Measurements from ENCODE around the gene HARS1. TPM values are rescaled to one million over a fixed set of nuclear protein-coding genes. Genes with fewer than 3 reads are reported as not detected.
A peak's percentile ranks its signal among the peaks of the same experiment; 100 is the strongest.

The HARS1 gene
- total and polyA plus RNA-seq, 2 of the 13 experiments (the other 11 are each of a cell fraction or from before 2014, with no cell fraction given): 36.9 to 66.2 TPM

DNA sequence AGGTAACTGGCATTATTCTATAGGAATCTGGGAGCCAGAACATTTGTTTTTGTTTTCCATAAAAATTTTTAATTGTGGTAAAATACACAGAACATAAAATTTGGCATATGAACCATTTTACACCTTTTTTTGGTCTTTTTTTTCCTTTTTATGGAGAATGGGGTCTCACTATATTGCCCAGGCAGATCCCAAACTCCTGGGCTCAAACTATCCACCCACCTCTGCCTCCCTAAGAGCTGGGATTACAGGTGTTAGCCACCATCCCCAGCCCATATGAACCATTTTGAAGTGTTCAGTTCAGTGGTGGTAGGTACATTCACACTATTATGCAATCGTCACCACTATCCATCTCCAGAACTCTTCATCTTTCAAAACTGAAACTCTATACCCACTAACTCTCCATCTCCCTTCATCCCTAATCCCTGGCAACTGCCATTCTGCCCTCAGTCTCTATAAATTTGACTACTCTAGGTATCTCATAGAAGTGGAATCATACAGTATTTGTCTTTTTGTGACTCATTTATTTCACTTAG is 22.5 kb upstream of the HARS1 start:
- no peaks in the 10 kb centered on the region for H4K20me1 ChIP-seq (ENCODE audit: insufficient read depth, low read length)
- TF ChIP-seq ZNF614 (CRISPR knock-in tag; IDR thresholded peaks at IDR 0.05; ENCODE audit: borderline replicate concordance) (no peak), CEBPB (IDR thresholded peaks at IDR 0.05; ENCODE audit: borderline replicate concordance, low read depth, low read length) (peak; percentile 60), SP1 (IDR thresholded peaks at IDR 0.05) (no peak), SP1 (CRISPR knock-in tag; IDR thresholded peaks at IDR 0.05) (no peak), MEIS1 (CRISPR knock-in tag; IDR thresholded peaks at IDR 0.05; ENCODE audit: borderline replicate concordance) (no peak), ZNF251 (CRISPR knock-in tag; IDR thresholded peaks at IDR 0.05) (no peak), ZNF121 (CRISPR knock-in tag; IDR thresholded peaks at IDR 0.05) (0 out of 2 replicates have a peak, but pooled peaks have one; percentile 21)
- no peak overlapping the region for H3K4me2 ChIP-seq (ENCODE audit: low read depth, low read length)
- no peaks in the 10 kb centered on the region for H3K9me3 ChIP-seq (ENCODE audit: low read length)
- ATAC-seq: no peak
- DNase-seq (ENCODE audit: low spot score): no peak
- no peaks in the 10 kb centered on the region; a peak in 1 of 5 replicates for H3K27me3 ChIP-seq (ENCODE audit: control insufficient read depth in 1 of 2, insufficient read depth in 2 of 2, low read length in 2 of 2)
- H3K9ac ChIP-seq (ENCODE audit: insufficient read depth, low read depth, low read length): no peak overlapping the region
- ChIA-PET POLR2A (no interaction called here), CTCF (ENCODE audit: low intra/inter-chr PET ratio, low total read pairs) (no interaction called here)
- no peaks in the 10 kb centered on the region for H3K79me2 ChIP-seq (ENCODE audit: insufficient read depth, low read length)
- no peak for FAIRE-seq
- H3K27ac ChIP-seq (ENCODE audit: extremely low read length, insufficient read depth, low read length): no peak overlapping the region
- no peak overlapping the region for H2AFZ ChIP-seq (ENCODE audit: low read length)
- intact Hi-C loops (cut with micrococcal nuclease; ENCODE audit: unreplicated experiment): loop anchor here (10.0 kb wide), 1 partner anchor 539 kb away; the partner anchor contains the start of gene CYSTM1
- 24% methylated on average over 1 of the region's 1 CpG for WGBS (ENCODE audit: low lambda C conversion rate)
- H3K36me3 ChIP-seq (replicated peaks in 1 of 2; ENCODE audit: control insufficient read depth in 1 of 2, insufficient read depth in 2 of 2, low read length in 2 of 2): no peaks in the 10 kb centered on the region
- no TSS peak for BruUV-seq (replicated peaks)
- H3K4me1 ChIP-seq (ENCODE audit: insufficient read depth, low read length): peaks cover 36% of the 10 kb centered on the region
- in situ Hi-C loops (cut with HindIII; ENCODE audit: extremely low pct_ligation_motif_present, low pct_unique_long_range_greater_than_20kb): no loop called here
- no peak overlapping the region for H3K4me3 ChIP-seq (replicated peaks in 1 of 3; ENCODE audit: insufficient read depth in 1 of 3, low read depth in 2 of 3, low read length in 3 of 3)

DNA sequence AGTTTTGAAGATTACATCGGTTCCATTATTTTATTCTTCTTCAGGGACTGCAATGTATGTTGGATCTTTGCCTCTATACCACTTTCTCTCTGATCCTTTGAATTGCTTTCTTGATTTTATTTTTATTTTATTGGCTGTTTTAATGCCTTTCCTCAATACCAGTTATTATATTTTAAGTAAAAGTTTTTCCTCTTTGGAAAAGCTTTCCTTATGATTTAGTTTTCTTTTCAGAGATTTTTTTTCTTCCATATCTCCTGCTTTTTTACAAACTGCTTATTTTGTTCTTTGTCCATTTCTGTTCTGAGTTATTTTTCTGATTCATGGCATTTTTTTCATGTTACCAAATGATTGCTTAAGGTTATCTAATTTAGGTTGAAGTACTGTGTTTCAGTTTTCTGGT is 20.6 kb upstream of the HARS1 start:
- FAIRE-seq: no peak
- BruUV-seq (replicated peaks): no TSS peak
- TF ChIP-seq ZNF326 (CRISPR knock-in tag; IDR thresholded peaks at IDR 0.05; ENCODE audit: borderline replicate concordance) (no peak), ZNF619 (CRISPR knock-in tag; IDR thresholded peaks at IDR 0.05) (no peak), KDM2A (CRISPR knock-in tag; IDR thresholded peaks at IDR 0.05; ENCODE audit: borderline replicate concordance, low read depth) (no peak), KDM4B (CRISPR knock-in tag; IDR thresholded peaks at IDR 0.05) (no peak), ZNF17 (CRISPR knock-in tag; IDR thresholded peaks at IDR 0.05) (no peak), ZNF230 (CRISPR knock-in tag; IDR thresholded peaks at IDR 0.05) (no peak), ZKSCAN5 (CRISPR knock-in tag; IDR thresholded peaks at IDR 0.05) (no peak), HMG20B (CRISPR knock-in tag; conservative IDR thresholded peaks at IDR 0.05) (no peak)
- TF ChIP-seq, protein P1, sequence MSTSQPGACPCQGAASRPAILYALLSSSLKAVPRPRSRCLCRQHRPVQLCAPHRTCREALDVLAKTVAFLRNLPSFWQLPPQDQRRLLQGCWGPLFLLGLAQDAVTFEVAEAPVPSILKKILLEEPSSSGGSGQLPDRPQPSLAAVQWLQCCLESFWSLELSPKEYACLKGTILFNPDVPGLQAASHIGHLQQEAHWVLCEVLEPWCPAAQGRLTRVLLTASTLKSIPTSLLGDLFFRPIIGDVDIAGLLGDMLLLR (CRISPR knock-in tag; IDR thresholded peaks at IDR 0.05): no peak
- TF ChIP-seq, protein P2, sequence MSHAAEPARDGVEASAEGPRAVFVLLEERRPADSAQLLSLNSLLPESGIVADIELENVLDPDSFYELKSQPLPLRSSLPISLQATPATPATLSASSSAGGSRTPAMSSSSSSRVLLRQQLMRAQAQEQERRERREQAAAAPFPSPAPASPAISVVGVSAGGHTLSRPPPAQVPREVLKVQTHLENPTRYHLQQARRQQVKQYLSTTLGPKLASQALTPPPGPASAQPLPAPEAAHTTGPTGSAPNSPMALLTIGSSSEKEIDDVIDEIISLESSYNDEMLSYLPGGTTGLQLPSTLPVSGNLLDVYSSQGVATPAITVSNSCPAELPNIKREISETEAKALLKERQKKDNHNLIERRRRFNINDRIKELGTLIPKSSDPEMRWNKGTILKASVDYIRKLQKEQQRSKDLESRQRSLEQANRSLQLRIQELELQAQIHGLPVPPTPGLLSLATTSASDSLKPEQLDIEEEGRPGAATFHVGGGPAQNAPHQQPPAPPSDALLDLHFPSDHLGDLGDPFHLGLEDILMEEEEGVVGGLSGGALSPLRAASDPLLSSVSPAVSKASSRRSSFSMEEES (CRISPR knock-in tag; IDR thresholded peaks at IDR 0.05): no peak

More for the DNA sequence above, 20.6 kb upstream of the HARS1 start:
- POLR2A ChIA-PET: interaction anchor here (1.1 to 3.4 kb wide), 8 partner anchors 8 to 164 kb away, joined by 7 to 42 read pairs (median 16); partner anchors contain the start of genes EIF4EBP3, HARS1, HARS2 and IK
- H3K4me2 ChIP-seq (ENCODE audit: low read depth, low read length): peak overlapping the region; percentile 67
- ATAC-seq (no peak), DNase-seq (ENCODE audit: low spot score) (no peak)
- no peaks in the 10 kb centered on the region for H3K79me2 ChIP-seq (ENCODE audit: insufficient read depth, low read length)
- in situ Hi-C loops (cut with HindIII; ENCODE audit: extremely low pct_ligation_motif_present, low pct_unique_long_range_greater_than_20kb) (no loop called here), intact Hi-C loops (cut with micrococcal nuclease; ENCODE audit: unreplicated experiment) (loop anchor here (1.0 to 10.0 kb wide), 3 partner anchors 8 to 537 kb away; partner anchors contain the start of genes CYSTM1 and ZMAT2)
- peak overlapping the region; percentile 59 to 86 (median 77); a peak in 5 of 6 replicates for H3K4me3 ChIP-seq (replicated peaks in 1 of 3; ENCODE audit: insufficient read depth in 1 of 3, low read depth in 2 of 3, low read length in 3 of 3)
- H3K27me3 ChIP-seq (ENCODE audit: control insufficient read depth in 1 of 2, insufficient read depth in 2 of 2, low read length in 2 of 2): no peaks in the 10 kb centered on the region; a peak in 1 of 5 replicates
- H3K27ac ChIP-seq (ENCODE audit: extremely low read length, insufficient read depth, low read length): peak overlapping the region; percentile 92
- CTCF ChIA-PET (ENCODE audit: low intra/inter-chr PET ratio, low total read pairs): no interaction called here
- no peaks in the 10 kb centered on the region for H4K20me1 ChIP-seq (ENCODE audit: insufficient read depth, low read length)
- peaks cover 24% of the 10 kb centered on the region for H3K4me1 ChIP-seq (ENCODE audit: insufficient read depth, low read length)
- WGBS (ENCODE audit: low lambda C conversion rate): 84% methylated on average over 1 of the region's 1 CpG
- no peaks in the 10 kb centered on the region for H3K9me3 ChIP-seq (ENCODE audit: low read length)
- no peak overlapping the region for H2AFZ ChIP-seq (ENCODE audit: low read length)
- H3K36me3 ChIP-seq (replicated peaks in 1 of 2; ENCODE audit: control insufficient read depth in 1 of 2, insufficient read depth in 2 of 2, low read length in 2 of 2): peaks cover 0 to 2% of the 10 kb centered on the region in 2 experiments; a peak in 2 of 5 replicates
- H3K9ac ChIP-seq (ENCODE audit: insufficient read depth, low read depth, low read length): no peak overlapping the region
